Activated T-helper 9 cell treated with anti-CD3 and anti-CD28 coated beads, Interleukin-2, amount 50 U/mL, for 16 hours (primary cell): ENCODE results near the gene G3BP2.
"Not testable (repeated sequence)": the region's sequence is repeated elsewhere in the genome, so short reads cannot be mapped to it uniquely, and the experiment has no call there.

Experiments used
- DNase-seq: peaks from one replicate; pipeline ENCODE4 v3.0.0-alpha.2; 2020; ENCODE audit warnings: low read depth

Gene G3BP2

DNA sequence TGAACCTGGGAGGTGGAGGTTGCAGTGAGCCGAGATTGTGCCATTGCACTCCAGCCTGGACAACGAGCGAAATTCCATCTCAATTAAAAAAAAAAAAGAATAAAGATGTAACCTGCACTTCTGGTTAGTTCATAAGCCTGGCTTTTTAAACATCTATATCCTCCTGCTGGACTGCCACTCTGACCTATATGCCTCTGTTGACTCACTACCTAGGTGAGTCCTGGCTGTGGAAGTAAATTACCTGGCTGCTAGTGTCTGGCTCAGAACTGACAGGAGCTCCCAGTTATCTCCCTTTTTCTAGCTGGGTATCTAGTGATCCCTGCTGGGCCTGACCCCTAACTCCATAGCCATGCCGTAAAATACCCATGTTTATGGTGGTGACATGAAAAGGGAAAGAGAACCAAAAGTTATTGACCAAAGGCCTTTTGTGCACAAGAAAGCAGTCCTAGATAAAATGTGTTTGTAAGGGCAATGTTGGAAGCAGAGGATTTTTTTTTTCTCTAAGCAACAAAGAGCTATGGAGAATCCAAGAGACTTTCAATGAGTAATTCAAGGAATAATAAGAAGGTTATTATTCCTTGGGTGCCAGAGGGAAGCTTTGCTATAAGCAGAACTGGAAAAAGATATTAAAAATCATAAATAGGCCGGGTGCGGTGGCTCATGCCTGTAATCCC, 10.4 kb upstream of the G3BP2 start:
- no peak for DNase-seq

DNA sequence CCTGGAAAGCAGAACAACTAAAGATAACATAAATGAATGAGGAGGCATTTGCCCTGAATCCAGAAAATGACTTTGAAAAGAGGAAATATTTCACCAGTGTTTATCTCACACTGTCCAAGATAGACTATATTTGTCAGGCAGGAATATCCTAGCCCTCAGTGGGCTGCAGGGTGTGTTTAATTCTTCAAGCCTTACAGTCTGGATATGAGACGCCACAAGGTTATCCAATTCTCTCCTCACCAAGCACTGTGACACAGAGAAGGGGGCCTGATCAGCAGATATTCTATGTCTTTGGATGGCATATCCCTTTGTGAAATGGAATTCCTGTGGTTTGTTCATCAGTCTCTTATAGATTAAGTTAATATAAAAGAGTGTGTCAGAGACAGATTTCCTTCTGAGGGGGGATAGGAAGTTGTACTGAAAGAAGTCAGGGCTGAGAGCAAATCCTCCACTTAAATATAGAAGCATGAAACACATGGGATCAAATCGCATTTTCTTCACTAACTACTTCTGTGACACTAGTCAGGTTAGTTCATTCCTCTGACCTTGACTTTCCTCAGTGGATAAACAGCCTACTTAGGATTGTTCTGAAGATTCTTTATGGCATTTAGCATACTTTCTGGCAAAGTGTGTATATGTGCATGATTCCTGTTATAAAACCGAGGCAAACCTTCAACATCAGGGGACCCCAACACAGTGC, 6.8 kb upstream of the G3BP2 start:
- DNase-seq: no peak

GRCh38 chr4:75678965-75679364, 5.8 kb upstream of the G3BP2 start:
- DNase-seq: no peak

DNA sequence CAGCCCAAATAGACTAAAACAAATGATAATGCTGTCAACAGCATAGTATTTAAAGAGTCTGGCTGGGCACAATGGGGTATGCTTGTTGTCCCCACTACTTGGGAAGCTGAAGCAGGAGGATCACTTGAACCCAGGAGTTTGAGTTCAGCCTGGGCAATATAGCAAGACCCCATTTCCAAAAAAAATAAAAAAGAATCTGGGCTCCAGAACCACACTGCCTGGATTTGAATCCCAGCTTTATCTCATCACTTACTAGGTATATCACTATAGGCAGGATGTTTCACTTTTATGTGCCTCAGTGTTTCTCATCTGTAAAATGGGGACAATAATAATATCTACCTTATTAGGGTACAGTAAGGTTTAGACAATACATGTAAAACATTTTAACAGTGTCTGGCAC, 5.3 kb upstream of the G3BP2 start:
- no peak for DNase-seq

GRCh38 chr4:75675004-75675531, 1.9 kb upstream of the G3BP2 start:
- no peak for DNase-seq

GRCh38 chr4:75673959-75674328, 733 bp upstream of the G3BP2 start:
- no peak for DNase-seq

GRCh38 chr4:75672461-75673026, 667 bp downstream of the G3BP2 start:
- peak; percentile 72 for DNase-seq

DNA sequence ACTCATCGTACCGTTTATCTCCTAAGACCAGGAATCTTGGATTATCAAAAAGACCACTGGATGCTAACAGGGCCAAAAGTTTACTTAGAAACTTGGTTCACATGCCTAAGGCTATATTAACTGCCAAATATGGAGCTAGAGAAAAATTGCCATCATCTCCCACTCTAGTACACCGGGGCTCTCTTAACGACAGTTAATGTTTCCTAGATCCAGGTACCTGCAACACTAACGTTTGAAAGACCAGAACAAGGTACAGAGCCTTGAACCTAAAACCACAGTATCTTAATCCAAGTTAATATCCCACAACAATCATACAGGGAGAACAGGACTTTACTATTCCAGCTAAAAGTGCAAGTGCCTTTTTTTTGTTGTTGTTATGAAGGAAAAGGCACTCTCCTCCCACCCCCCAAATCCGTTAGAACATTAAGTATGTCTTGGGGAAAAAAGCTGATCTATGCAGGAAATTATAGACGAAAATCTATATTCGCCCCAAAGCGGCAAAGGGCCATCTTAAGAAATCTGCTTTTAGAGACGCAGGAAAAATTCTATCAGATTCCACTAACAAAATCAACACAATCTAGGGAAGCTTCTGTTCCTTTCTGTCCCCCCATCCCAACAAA, 1.3 kb downstream of the G3BP2 start:
- no peak for DNase-seq

DNA sequence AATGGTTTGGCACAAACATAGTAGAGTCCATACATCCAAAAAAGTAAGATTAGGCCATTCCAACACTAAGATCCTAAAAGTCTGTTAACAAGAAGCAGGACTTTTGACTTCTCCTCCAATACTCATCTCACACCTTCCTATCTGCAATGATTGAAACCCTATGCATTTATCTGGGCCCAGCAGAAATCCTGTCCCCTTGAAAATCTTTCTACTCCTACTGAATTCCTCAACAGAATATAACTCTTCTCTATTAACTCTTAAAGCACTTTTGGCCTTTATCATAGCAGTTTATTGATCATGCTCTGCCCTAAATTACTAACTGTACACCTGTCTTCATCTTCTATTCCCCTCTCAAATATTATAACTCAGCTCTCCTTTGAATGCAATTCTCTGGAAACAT, 4.6 kb downstream of the G3BP2 start:
- DNase-seq: no peak

DNA sequence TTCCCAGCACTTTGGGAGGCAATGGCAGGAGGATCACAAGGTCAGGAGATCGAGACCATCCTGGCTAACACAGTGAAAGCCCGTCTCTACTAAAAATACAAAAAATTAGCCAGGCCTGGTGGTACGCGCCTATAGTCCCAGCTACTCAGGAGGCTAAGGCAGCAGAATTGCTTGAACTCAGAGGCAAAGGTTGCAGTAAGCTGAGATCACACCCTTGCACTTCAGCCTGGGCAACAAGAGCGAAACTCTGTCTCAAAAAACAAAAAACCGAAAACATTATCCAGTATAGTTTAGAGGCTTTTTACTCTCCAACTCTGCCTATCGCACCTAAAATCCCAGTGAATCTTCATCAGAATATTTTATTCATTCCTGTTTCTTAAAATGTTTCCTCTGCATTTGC, 5.6 kb downstream of the G3BP2 start:
- DNase-seq: not testable (repeated sequence)

DNA sequence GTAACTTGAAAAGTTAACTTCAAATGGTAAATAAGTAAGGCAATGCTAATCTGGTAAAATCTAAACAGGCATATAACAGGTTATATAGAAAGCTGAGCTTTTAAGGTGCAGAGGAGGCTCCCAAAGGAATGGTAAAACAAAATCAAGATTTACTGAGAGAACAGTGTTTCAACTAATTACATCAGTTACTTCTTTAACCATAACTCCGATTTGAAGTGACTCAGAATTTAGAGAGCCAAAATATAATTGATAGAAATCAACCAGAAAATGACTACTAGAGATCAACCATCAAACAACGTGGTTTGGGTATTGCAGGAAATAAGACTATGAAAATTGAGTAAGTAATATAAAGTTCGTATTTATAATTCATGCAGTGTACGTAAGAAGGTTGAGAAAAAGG, 6.9 kb downstream of the G3BP2 start:
- no peak for DNase-seq

- DNase-seq: not testable (repeated sequence)
Measured at GRCh38 chr4:75664604-75665003, 8.6 kb downstream of the G3BP2 start.

DNA sequence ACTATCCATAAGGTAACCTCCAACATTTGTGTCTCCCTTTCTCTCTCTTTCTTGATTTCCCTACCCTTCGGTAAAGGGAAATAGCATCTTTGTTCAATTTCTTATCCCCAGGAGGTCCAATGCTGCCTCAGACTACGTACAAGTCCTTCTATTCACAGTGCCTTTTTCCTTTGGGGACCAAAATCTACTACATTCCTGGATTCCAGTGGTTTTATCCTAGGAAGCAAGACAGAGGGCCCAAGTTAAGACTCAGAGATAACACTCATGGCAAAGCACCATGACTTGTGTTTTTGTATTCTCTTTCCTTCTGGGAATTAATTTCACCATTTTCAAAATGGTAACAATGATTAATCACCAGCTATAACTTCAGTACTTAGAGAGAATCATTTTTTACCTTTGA, 10.6 kb downstream of the G3BP2 start:
- DNase-seq: no peak

- no peak for DNase-seq
Measured at GRCh38 chr4:75660491-75660890, 12.7 kb downstream of the G3BP2 start.

- DNase-seq: no peak
Measured at GRCh38 chr4:75659512-75660031, 13.6 kb downstream of the G3BP2 start.

- DNase-seq: no peak
Measured at GRCh38 chr4:75658876-75659275, 14.3 kb downstream of the G3BP2 start.

DNA sequence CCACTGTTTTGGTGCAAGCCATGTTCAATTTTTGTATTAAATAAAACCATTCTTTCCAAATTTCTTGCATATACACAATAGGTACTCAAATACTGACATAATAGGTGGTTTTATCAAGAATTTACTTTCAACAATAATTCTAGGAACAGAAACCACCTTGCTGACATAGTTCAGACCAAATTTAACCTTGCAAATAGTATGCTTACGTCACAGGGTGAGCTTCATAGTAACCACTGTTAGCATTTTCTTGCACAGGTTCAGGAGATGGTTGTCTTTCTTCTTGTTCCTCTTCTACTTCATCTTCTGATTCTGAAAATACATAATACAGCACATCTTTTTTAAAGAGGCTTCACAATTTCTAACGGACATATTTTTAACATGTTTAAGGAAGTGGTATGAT, 17.6 kb downstream of the G3BP2 start:
- no peak for DNase-seq

GRCh38 chr4:75654905-75655304, 18.3 kb downstream of the G3BP2 start:
- no peak for DNase-seq

DNA sequence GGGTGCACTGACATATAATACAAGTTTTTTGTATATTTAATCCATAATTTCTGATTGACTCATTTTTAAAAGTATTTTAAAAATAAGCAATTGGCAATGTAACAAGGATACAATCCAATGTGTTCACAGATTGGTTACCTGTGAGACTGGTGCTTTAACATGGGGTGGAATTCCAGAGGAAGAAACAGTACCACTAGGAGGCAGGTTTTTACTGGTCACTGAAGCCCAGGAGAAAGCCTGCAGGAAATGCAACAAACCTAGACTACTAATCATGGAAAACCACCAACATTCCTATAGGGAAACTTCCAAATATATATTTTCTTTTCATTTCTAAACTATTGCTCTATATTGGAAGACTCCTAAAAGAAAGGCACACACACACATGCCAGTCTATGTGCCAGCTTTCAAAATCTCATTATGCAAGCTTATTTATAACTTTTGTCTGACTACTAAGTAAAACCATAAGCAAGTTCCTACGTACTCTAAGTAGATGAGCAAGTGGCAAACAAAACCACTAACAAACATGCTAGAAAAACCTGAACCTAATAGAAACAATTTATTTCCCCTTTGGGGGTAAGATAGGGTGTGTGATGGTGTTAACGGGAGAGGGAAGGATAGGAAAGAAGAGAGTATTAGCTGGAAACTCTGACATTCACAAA, 19.2 kb downstream of the G3BP2 start:
- no peak for DNase-seq

GRCh38 chr4:75644095-75644494, 29.1 kb downstream of the G3BP2 start:
- no peak for DNase-seq

GRCh38 chr4:75643651-75644050, 29.6 kb downstream of the G3BP2 start:
- DNase-seq: no peak

- no peak for DNase-seq
Measured at GRCh38 chr4:75639124-75639695, 34.0 kb downstream of the G3BP2 start.
